Measurements from ENCODE around the gene DPT.

The DPT gene

DNA sequence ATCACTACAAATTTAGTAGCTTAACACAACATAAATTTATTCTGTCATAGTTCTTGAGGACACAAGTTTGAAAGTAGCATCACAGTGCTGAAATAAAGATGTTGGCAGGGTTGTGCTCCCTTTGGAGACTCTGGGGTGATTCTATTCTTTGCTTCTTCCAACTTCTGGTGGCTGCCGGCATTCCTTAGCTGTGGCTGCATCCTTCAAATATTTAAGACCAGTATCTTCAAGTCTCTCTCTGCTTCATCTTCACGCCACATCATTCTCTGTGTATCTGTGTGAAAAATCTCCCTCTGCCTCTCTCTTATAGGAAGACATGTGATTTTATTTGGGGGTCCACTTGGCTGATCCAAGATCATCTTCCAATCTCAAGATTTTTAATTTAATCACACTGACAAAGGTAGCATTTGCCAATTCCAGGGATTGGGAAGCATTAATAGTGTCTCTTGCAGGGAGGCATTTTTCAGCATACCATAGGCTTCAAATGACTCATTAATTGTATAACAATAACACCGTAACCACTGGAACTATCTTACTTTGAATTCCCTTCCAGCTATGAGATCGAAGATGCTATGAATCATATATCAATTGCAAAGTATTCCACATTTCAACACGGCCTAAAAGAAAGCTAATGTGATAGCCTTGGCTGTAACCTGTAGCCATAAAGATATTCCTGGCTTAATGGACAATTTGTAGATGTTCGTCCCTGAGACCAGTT, 74.6 kb downstream of the DPT start:
- DNase-seq, result peak; percentile 46

DNA sequence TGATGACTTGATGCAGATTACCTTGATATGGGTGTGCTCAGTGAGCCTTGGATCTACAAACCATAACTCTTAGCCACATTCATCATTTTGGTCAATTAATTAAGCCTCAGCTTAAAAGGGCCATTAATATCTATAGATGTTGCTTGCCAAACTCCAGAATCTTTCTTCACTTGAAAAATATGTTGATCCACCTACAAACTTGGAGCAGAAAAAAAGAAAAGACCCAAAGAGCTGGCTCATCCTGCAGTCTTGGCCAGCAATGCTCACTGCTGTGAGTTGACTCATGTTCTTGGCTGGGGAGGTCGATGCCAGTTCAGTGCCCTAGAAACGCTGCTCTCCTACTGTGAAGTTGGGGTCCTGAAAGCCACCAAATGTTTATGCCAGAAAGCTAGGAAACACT, 75.4 kb downstream of the DPT start:
- peak; percentile 33 for DNase-seq

DNA sequence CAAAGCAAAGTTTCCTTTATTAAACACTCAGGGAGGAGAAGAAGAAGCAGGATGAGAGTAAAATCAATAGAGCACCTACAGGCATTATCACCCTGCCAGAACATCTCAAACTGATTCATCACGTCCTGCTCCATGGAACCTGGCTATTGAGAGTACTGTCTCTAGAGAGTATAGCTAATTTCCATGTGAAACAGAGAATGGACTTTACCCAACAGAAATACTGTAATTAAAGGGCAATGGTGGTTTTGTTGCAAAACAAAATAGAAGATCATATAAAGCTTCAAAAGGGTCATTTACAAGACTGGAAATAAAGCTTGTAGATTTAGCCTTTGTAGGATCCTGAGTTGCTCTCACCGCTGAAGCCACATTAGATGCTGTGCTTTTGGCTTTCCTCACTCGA, 83.3 kb downstream of the DPT start:
- DNase-seq, result no peak
